Panc1 (cell line): Measurements from ENCODE around the gene ANK3.

Experiments used
- POLR2AphosphoS5 ChIP-seq: IDR thresholded peaks from 2 replicates; pipeline ENCODE4 v1.6.1; 2012; ENCODE audit warnings: mild to moderate bottlenecking, low read depth, low read length, moderate library complexity
- REST ChIP-seq, 2 experiments: IDR thresholded peaks; 2 replicates each; pipeline ENCODE4 v1.6.1; 2011 to 2012; ENCODE audit warnings: low read depth in 2 of 2, control low read depth in 1 of 2, low read length in 1 of 2, mild to moderate bottlenecking in 1 of 2, moderate library complexity in 1 of 2; ENCODE audit not compliant: insufficient read depth in 1 of 2
- SIN3A ChIP-seq: IDR thresholded peaks from 2 replicates; pipeline ENCODE4 v1.6.1; 2012; ENCODE audit warnings: low read depth, mild to moderate bottlenecking, low read length, moderate library complexity, borderline replicate concordance; ENCODE audit not compliant: insufficient read depth
- TF ChIP-seq, protein P1 (sequence below): fragments of 450-650 bp; IDR thresholded peaks from 2 replicates; pipeline ENCODE4 v1.5.1; 2017; ENCODE audit warnings: mild to moderate bottlenecking

- TF ChIP-seq, protein P1, sequence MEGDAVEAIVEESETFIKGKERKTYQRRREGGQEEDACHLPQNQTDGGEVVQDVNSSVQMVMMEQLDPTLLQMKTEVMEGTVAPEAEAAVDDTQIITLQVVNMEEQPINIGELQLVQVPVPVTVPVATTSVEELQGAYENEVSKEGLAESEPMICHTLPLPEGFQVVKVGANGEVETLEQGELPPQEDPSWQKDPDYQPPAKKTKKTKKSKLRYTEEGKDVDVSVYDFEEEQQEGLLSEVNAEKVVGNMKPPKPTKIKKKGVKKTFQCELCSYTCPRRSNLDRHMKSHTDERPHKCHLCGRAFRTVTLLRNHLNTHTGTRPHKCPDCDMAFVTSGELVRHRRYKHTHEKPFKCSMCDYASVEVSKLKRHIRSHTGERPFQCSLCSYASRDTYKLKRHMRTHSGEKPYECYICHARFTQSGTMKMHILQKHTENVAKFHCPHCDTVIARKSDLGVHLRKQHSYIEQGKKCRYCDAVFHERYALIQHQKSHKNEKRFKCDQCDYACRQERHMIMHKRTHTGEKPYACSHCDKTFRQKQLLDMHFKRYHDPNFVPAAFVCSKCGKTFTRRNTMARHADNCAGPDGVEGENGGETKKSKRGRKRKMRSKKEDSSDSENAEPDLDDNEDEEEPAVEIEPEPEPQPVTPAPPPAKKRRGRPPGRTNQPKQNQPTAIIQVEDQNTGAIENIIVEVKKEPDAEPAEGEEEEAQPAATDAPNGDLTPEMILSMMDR = no peak
- TF ChIP-seq POLR2AphosphoS5 (no peak), REST (IDR thresholded peaks at IDR 0.05; ENCODE audit: insufficient read depth in 1 of 2, low read depth in 2 of 2, low read length in 1 of 2) (no peak), SIN3A (no peak)
These were observed 395.7 kb downstream of the ANK3 start for GRCh38 chr10:59993931-59994330.
